Loucy (cell line): ENCODE results near the gene ST3GAL5.

Experiments
- CTCF ChIP-seq: fragments of 200-600 bp; sonication (generic); conservative IDR thresholded peaks from 2 replicates; pipeline ENCODE4 v1.5.1; 2014; ENCODE audit warnings: mild to moderate bottlenecking, antibody characterized with exemption, low read length
- EZH2phosphoT487 ChIP-seq: fragments of 200-600 bp; IDR thresholded peaks from 2 replicates; pipeline ENCODE4 v1.6.1; 2018; ENCODE audit warnings: antibody characterized with exemption, mild to moderate bottlenecking, moderate library complexity, borderline replicate concordance

GRCh38 chr2:85889627-85890281 is 964 bp upstream of the ST3GAL5 start:
- TF ChIP-seq CTCF (no peak), EZH2phosphoT487 (no peak)
